GM19351 (cell line): Measurements from ENCODE around the gene CHST3.

Experiments
- ATAC-seq: cut with Tn5 transposase; IDR thresholded peaks from one replicate; pipeline ENCODE4 v1.9.1; 2021; ENCODE audit warnings: mild to moderate bottlenecking, moderate library complexity; ENCODE audit not compliant: unreplicated experiment

CHST3 gene

GRCh38 chr10:72008096-72008981 lies 44.1 kb downstream of the CHST3 start:
- ATAC-seq = no peak

DNA sequence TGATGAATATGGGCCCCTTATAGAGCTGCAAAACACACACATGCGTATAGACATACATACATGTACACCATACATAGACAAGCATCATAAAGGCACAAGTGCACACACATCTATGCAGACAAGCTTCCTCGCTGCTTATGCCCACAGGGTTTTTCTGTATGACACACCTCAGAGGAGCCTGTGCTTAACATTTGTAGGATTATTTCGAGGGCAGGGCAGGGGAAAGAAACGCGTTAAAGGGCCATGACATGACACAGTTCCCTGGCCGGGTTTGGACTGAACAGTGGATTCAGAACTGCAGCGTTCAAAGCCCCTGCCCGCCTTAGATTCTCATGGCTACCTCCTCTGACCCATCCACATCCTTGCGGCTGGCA lies 44.8 kb downstream of the CHST3 start:
- no peak for ATAC-seq

DNA sequence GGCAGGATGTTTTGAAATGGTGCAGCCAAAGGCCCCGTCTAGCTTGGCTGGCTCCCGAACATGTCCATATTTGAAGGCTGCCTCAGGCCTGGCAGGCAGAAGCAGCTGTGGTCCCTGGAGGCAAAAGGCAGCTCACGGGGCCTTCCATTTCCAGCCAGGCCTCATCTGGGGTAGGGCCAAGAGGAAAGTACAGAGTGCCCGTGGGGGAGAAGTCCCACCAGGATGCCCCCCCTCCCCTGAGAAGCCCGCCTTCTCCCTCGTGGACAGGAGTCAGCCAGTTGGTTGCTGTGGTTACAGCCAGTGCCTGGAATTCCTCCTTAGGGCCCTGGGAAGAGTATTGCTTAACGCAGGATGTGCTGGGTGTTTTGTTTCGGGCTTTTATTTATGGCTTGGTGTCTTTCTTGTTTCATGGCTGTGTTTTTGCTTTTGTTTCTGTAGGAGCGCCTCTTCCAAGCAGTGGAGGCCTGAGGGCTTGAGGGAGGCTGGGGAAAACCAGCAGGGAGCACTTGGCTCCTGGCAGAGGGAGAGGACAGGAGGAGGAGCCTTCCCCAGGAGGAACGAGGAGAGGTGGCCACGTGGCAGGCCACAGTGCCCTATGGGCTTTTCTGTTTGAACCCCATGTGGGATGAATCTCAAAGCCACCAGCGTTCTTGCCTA lies 45.4 kb downstream of the CHST3 start:
- no peak for ATAC-seq

- ATAC-seq = no peak
These were observed 46.2 kb downstream of the CHST3 start for GRCh38 chr10:72010234-72010973.

GRCh38 chr10:72011016-72011415 lies 46.8 kb downstream of the CHST3 start:
- ATAC-seq = no peak

DNA sequence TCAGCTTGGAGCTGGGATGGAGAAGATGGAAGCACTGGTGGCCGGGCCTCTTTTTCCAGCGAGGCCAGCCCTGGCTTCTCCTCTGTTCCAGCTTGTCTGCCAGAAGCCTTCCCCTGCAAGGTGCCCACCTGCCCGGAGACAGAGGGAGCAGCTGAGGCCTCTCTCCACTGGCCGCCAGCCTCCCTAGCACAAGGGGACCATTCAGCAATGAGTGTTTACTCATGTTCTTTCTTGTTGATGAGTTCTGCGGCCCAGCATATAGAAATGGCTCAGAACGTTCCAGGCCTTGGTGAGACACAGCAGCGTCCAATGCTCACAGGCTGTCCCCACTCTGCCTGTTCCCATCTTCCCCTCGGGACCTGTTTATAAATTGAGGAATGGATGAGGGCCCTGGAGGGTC lies 47.3 kb downstream of the CHST3 start:
- ATAC-seq = no peak

DNA sequence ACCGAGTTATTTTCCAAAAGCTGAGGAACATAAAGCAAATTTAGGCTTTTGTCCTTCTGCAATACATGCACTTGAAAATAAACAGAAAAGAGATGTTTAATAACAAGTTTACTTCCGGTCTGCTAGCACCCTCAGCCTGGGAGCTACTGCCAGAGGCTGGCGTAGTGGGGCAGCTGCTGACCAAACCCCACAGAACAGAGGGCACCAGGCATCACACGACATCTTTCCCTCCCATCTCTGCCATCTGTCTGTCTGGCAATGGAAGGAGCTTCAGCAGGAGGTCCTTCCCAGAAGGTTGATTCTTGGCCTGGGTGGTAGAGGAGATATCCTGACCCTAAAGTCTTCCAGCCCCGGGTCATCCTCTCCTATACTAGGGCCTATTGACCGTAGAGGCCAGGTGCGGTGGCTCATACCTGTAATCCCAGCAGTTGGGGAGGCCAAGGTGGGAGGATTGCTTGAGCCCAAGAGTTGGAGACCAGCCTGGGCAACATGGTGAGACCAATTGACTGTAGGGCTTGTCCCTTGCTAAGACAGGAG lies 47.8 kb downstream of the CHST3 start:
- no peak for ATAC-seq

GRCh38 chr10:72012796-72013195 lies 48.6 kb downstream of the CHST3 start:
- no peak for ATAC-seq

- no peak for ATAC-seq
These were observed 49.2 kb downstream of the CHST3 start for GRCh38 chr10:72013202-72013945.

- no peak for ATAC-seq
These were observed 50.0 kb downstream of the CHST3 start for GRCh38 chr10:72014197-72014596.

DNA sequence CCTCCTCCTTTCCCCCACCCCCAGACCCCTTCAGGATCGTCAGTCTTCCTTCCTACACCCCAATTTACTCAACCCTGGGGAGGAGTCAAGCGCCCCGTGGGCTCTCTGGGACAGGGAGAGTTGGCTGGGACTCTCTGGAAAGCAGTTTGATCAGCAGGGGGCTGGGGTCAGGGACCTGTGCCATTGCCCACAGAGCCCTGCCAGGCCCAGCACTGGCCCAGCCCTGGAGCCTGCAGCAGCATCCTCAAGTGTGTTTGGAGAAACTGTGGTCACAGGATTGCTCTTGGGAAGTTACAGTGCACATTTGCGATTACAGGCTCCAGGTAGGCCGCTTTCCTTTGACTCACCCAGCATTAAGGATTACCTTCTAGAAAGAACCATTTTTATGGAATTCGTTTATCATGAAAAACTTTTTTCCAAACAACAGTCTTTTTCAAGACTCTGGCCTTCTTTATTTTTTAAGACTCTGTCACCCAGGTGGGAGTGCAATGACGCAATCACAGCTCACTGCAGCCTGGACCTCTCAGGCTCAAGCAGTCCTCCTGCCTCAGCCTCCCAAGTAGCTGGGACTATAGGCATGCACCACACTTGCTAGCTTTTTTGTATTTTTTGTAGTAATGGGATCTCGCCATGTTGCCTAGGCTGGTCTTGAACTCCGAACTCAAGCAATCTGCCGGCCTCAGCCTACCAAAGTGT lies 50.7 kb downstream of the CHST3 start:
- ATAC-seq = no peak

DNA sequence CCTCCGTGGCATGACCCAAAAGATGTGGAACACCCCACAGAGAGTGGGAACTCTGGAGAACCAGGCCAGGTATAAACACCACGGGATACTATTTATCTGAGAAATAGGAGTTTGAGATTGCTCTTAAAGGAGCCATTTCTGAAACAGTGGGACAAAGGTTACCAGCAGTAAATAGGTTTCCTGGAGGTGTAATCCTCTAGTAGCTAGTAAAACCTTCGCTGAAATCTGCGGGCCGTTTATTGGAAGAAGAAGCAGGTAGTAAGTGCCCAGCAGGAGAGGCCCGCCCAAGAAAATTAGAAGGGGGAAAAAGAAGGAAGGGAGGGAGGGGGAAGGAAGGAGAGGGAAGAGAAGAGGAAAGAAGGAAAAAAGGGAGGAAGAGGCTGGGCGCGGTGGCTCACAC lies 51.6 kb downstream of the CHST3 start:
- no peak for ATAC-seq

DNA sequence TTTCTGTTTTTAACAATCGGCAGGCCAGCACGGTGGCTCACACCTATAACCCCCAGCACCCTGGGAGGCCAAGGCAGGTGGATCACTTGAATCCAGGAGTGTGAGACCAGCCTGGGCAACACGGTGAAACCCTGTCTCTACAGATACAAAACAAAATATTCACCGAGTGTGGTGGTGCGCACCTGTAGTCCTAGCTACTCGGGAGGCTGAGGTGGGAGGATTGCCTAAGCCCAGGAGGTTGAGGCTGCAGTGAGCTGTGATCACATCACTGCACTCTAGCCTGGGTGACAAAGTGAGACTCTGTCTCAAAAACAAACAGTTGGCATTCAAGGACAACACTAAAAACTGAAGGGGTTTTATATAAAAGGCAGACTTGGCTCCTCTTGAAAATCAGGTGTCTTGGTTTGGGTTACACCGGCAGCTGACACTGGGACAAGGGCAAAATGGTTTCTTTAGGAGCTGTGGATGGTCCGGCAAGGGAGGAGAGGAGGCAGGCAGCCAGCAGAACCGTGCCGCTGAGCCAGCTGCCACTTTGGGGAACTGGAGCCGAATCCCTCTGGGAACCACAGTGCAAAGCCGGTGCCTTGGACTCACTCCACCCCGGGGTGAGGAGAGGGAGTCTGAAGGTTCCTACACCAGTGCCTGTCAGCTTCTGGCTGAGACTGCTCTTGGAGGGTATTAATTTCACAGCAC lies 52.6 kb downstream of the CHST3 start:
- ATAC-seq = no peak

- ATAC-seq = no peak
These were observed 55.1 kb downstream of the CHST3 start for GRCh38 chr10:72019085-72019876.

GRCh38 chr10:72020914-72021809 lies 57.0 kb downstream of the CHST3 start:
- no peak for ATAC-seq

DNA sequence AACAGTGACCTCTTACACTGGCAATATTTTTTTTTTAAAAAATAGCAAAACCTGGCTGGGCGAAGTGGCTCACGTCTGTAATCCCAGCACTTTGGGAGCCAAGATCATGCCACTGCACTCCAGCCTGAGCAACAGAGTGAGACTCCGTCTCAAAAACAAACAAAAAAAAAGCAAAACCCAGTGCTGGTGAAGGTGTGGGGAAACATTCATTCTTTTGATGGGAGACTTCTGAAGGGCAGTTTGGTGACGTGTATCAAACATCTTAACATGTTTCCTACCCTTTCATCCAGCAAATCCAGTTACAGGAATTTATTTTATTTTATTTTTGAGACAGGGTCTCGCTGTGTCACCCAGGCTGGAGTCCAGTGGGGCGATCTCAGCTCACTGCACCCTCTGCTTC lies 58.0 kb downstream of the CHST3 start:
- ATAC-seq = no peak

DNA sequence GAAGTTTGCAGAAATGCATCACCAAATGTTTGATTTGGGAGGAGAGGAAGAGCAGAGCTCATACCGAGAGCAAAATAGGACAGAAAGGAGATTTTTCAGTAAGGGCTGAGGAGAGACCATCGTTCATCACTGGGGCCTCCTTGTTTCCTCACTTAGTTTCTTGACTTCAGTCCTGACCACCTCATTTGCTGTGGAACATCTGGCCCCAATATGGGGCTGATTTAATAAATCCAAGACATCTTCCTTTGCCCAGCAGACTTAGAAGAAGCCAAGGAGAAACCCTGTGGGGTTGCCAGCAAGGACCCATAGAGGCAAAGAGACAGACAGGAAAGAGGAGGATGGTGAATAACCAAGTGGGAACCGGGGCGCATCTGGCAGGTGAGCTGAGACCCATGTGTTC lies 60.4 kb downstream of the CHST3 start:
- ATAC-seq = no peak

- ATAC-seq = no peak
These were observed 61.2 kb downstream of the CHST3 start for GRCh38 chr10:72025400-72025799.
